Transverse colon (tissue), 3 donors: ENCODE data around the gene PPP6R2.

Experiments used
- CTCF ChIP-seq, 5 experiments: fragments of 200-600 bp in 3 of 5; fragments of 450-650 bp in 2 of 5; sonication (generic) in 3 of 5; IDR thresholded peaks; 1 replicate in 2 of 5; 2 replicates in 3 of 5; pipeline ENCODE4 v1.5.1; 2016 to 2017; ENCODE audit warnings: antibody characterized with exemption in 5 of 5, inconsistent platforms in 3 of 5, mild to moderate bottlenecking in 2 of 5, moderate library complexity in 1 of 5
- EP300 ChIP-seq: sonication (generic); formaldehyde crosslinking; IDR thresholded peaks from one replicate; pipeline ENCODE4 v1.6.1; 2017; ENCODE audit warnings: antibody characterized with exemption, low read depth

GRCh38 chr22:50434849-50435248 is 91.7 kb downstream of the PPP6R2 start:
- no peak for TF ChIP-seq CTCF (IDR thresholded peaks at IDR 0.05)
- TF ChIP-seq EP300: no peak
